ENCODE results near the gene CLTA. TPM values are rescaled to one million over a fixed set of nuclear protein-coding genes. Genes with fewer than 3 reads are reported as not detected.

CLTA gene
- total RNA-seq, 1 donor from 2014 or later: 199 TPM

- Histone ChIP-seq H3K36me3 (peaks cover 0 to 4% of the 10 kb centered on the region in 2 donors), H3K27me3 (no peaks in the 10 kb centered on the region), H3K4me3 (no peak overlapping the region), H3K9me3 (no peaks in the 10 kb centered on the region), H3K27ac (peak overlapping the region; percentile 83), H3K4me1 (peaks cover 35% of the 10 kb centered on the region)
- intact Hi-C loops (cut with DNase I): no loop called here
- TF ChIP-seq POLR2AphosphoS5 (IDR thresholded peaks at IDR 0.05; ENCODE audit: insufficient read depth in 1 of 2, low read depth in 1 of 2) (peak in 1 of 2 donors; percentile 43), CTCF (IDR thresholded peaks at IDR 0.05) (no peak)
- DNase-seq (ENCODE audit: extremely low spot score in 2 of 2): no peak
Observed at GRCh38 chr9:36151316-36152210, 39.2 kb upstream of the CLTA start.

GRCh38 chr9:36152741-36153438 is 37.8 kb upstream of the CLTA start:
- Histone ChIP-seq H3K36me3 (peaks cover 0 to 6% of the 10 kb centered on the region in 2 donors), H3K27ac (peak overlapping the region; percentile 83), H3K9me3 (no peaks in the 10 kb centered on the region), H3K27me3 (no peaks in the 10 kb centered on the region), H3K4me3 (no peak overlapping the region), H3K4me1 (peaks cover 24% of the 10 kb centered on the region)
- DNase-seq (ENCODE audit: extremely low spot score in 2 of 2): no peak
- TF ChIP-seq POLR2A (IDR thresholded peaks at IDR 0.05) (no peak), CTCF (IDR thresholded peaks at IDR 0.05) (no peak), POLR2AphosphoS5 (IDR thresholded peaks at IDR 0.05; ENCODE audit: insufficient read depth in 1 of 2, low read depth in 1 of 2) (no peak)
- intact Hi-C loops (cut with DNase I): no loop called here

DNA sequence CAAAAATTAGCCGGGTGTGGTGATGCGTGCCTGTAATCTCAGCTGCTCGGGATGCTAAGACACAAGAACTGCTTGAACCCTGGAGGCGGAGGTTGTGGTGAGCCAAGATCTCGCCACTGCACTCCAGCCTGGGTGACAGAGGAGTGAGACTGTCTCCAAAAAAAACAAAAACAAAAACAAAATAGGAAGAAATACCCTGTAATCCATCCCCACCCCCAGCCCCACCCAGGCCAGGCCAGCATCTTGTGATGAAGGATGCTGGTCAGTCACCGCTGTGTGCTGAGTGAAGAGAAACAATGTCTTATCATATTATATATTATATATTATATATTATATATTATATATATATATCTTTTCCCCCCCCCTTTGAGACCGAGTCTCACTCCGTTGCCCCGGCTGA is 37.0 kb upstream of the CLTA start:
- H3K9me3 ChIP-seq: no peaks in the 10 kb centered on the region
- TF ChIP-seq POLR2AphosphoS5 (IDR thresholded peaks at IDR 0.05; ENCODE audit: insufficient read depth in 1 of 2, low read depth in 1 of 2) (no peak), POLR2A (IDR thresholded peaks at IDR 0.05) (no peak), CTCF (IDR thresholded peaks at IDR 0.05) (no peak)
- H3K36me3 ChIP-seq: peaks cover 0 to 6% of the 10 kb centered on the region in 2 donors
- no peak overlapping the region for H3K4me3 ChIP-seq
- no peaks in the 10 kb centered on the region for H3K27me3 ChIP-seq
- peaks cover 18% of the 10 kb centered on the region for H3K4me1 ChIP-seq
- intact Hi-C loops (cut with DNase I): no loop called here
- H3K27ac ChIP-seq: peak overlapping the region; percentile 83
- DNase-seq (ENCODE audit: extremely low spot score in 2 of 2): no peak

- DNase-seq (ENCODE audit: extremely low spot score in 2 of 2): no peak
- intact Hi-C loops (cut with DNase I): no loop called here
- no peak overlapping the region for H3K4me3 ChIP-seq
- peaks cover 12% of the 10 kb centered on the region for H3K4me1 ChIP-seq
- H3K27ac ChIP-seq: peak overlapping the region; percentile 83
- H3K9me3 ChIP-seq: no peaks in the 10 kb centered on the region
- no peak for TF ChIP-seq CTCF (IDR thresholded peaks at IDR 0.05)
- TF ChIP-seq POLR2AphosphoS5 (IDR thresholded peaks at IDR 0.05; ENCODE audit: insufficient read depth in 1 of 2, low read depth in 1 of 2): peak; percentile 22 to 84
- H3K27me3 ChIP-seq: no peaks in the 10 kb centered on the region
- H3K36me3 ChIP-seq: peaks cover 0 to 6% of the 10 kb centered on the region in 2 donors
Observed at GRCh38 chr9:36154331-36154952, 36.3 kb upstream of the CLTA start.
